Left renal pelvis (tissue), 4 donors: ENCODE data around the gene PRSS57. TPM values are rescaled to one million over a fixed set of nuclear protein-coding genes. Genes with fewer than 3 reads are reported as not detected.

Experiments
- DNase-seq, 4 donors: peaks; one replicate each; pipeline ENCODE4 v3.0.0-alpha.2; 2013; ENCODE audit warnings: low read depth in 4 of 4, low spot score in 3 of 4
- polyA plus RNA-seq, 4 donors: library from polyadenylated mRNA; unstranded; fragments of 120-200 nt; gene quantifications; one replicate each; pipeline ENCODE4 v1.2.1, GENCODE V29; 2013; ENCODE audit not compliant: insufficient read length in 4 of 4

Gene PRSS57
- polyA plus RNA-seq, 4 donors: 0.22 to 0.46 (median 0.23) TPM; not detected in 1

DNA sequence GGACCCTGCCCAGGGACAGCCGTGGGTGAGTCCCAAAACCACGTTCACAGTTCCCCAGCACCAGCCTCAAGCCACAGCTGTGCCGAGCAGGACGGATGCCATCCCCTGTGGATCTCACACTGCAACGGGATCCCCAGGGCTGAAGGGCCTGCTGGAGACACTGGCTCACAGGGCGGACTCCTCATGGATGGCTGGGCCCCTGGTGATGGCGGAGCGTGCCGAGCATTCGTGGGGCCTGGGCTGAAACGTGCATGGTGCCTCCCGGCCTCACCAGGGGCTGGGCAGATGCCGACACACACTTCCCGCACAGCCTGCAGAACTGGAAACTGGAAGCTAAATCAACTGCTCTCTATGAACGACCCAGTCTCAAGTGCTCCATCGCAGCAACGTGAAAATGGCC lies 41.8 kb downstream of the PRSS57 start:
- no peak for DNase-seq

DNA sequence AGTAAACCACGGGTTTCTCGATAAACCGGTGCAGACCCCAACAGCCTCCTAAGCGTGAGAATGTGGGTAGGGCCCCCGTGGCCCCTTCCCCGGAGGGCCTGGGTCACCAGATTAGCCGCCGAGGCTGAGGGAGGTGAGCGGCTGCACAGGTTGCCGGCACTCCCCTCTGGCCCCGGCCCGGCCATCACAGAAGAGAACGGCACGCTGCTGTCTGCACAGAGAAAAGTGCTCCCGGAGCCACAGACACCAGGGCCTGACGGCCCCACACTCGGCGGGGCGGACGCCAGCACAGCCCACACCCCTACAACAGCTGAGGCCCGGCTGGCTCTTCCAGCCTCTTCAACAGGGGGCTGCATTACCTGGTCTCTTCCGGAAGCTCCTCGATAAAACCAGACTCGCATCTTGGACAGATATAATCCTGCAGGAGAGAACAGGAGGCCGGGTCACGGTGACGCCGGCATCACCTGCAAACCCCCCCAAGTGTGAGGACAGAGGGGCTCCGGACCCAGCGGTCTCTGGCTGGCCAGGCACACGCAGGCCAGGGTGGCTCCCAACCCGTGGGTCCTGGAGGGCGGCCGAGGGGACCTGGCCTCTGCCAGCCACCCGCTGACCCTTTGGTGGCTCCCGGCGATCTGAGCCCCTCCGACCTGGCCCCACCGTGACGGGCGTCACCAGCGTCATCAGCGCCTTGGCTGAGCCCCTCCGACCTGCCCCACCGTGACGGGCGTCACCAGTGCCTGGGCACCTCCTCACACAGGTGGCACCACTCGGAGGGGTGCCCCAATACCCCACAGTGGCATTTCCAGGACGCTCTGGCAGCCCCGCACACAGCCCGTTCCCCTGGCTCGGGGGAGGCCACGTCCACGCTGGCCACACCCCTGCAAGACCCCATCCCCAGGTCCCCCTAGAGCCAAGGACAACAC lies 42.5 kb downstream of the PRSS57 start:
- no peak for DNase-seq

DNA sequence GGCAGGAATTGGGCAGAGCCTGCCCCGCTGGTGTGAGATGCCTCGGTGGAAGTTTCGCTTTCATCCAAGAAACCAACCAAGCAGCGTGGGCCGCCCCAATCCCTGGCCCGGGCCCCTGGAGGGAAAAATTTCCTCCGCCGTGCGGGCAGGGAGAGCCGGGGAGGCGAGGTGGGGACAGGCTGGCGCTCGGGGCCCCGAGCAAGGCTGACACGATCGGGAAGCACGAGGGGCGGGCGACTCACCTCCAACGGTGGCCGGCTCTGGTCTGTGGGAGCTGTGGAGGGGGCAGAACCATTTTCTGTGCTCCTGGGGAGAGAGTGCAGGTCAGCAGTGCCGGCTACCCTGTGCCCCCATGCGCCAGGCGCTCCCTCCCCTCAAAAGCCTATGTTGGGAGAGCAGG lies 43.3 kb downstream of the PRSS57 start:
- DNase-seq: no peak

GRCh38 chr19:651114-651818 lies 44.0 kb downstream of the PRSS57 start:
- DNase-seq: no peak

DNA sequence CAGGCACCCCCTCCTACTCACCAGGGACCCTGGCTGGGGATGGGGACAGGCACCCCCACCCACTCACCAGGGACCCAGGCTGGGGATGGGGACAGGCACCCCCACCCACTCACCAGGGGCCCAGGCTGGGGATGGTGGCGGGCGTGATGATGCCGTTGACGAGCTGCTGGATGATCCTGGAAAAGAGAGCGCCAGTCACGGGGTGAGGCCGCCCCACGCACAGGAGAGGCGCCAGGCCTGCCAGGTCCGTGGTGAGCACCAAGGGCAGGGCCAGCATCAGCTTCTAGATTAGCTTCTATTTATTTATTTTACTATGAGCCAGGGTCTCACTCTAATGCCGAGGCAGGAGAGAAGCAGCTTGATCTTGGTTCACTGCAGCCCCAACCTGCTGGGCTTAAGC lies 45.1 kb downstream of the PRSS57 start:
- no peak for DNase-seq

DNA sequence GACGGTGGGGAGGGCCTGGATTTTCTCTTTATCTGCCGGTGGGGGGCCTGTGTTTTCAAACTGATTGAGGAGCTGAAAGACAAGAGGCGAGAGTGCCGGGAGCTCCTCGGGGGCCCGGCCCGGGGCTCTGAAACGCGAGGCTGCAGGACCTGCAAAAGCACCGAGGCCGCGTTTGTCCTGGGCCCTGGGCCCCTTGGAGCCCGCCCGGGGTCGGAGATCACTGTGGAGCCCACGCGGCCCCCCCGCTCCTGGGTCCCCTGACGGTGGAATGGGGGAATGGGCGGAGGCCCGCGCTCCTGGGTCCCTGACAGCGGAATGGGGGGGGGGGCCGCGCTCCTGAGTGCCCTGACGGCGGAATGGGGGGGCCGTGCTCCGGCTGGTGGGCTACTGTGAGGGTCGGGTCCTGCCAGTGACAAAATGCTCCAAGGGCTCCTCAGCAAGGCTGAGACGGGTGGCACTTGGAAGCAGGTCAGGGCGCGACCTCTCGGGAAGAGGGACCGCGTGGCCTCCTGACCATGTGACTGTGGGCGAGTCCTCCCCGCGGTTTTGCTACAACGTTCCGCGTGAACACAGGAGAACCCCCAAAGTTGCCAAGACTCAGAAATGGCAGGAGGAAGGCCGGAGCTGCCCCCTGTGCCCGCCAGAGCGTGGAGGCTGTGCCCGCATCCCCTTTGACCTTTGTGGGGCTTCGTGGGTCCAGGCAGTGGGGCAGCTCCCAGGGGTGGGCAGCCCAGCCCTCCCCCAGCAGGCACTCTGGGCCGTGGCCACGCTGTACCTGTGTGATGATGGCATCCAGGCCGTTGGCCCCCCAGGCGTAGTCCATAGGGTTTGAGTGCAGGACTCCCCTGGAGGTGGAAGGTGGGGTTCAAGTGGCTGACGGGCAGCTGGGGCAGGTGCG lies 46.1 kb downstream of the PRSS57 start:
- DNase-seq: no peak

DNA sequence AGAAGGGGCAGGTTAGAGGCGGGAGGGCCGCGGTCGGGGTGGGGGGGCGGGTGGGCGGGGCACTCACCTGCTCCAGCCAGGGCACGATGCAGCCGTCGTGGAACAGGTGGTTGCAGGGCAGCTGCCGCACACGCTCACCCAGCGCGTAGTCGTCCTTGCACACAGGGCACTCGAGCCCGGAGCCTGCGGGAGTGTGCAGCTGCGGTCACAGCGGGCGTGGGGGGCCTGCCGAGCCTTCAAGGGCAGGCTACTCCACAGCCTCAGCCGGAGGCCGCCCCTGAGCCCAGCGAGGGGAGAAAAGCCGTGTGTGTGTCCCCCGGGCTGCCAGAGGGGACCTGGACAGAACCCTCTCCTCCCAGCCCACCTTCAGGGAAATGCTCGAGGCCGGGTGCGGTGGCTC lies 46.9 kb downstream of the PRSS57 start:
- DNase-seq: no peak

- no peak for DNase-seq
Observed at GRCh38 chr19:647566-648284, 47.5 kb downstream of the PRSS57 start.

GRCh38 chr19:646779-647565 lies 48.3 kb downstream of the PRSS57 start:
- no peak for DNase-seq

DNA sequence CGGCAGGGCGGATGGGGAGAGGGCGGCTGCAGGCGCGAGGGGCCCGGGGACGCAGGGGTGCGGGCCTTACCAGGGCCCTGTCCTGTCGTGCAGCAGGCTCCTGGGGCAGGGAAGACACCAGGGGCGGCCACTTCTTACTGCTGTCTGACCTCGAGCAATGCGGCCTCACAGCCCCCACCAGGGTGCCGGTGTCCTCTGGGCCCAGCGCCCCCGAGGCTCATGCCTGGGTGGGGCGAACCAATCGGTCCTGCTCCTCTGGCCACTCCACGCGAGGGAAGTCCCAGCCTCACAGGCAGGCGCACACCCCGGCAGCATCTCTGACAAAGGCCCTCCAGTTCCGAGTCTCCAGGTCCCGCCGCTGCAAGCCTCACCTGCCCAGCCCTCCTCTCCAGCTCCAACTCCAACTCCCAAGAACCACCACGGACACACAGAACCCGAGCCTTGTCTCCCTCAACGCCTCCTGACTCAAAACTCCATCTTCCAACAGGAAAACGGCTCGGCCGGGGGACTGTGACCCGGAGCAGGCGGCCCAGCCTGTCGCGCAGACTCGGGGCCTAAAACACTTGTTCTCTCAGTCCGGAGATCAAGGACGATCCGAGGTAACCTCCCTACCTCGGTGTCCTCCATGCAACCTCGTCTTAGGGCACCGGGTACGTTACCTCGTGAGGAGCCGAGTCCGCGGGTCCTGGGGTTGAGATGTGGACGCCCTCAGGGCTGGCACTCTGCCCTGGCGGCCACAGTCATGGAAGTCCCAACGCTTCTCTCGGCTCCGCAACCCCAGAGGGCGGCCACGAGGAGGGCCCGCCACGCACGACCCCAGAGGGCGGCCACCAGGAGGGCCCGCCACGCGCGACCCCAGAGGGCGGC lies 49.1 kb downstream of the PRSS57 start:
- no peak for DNase-seq

DNA sequence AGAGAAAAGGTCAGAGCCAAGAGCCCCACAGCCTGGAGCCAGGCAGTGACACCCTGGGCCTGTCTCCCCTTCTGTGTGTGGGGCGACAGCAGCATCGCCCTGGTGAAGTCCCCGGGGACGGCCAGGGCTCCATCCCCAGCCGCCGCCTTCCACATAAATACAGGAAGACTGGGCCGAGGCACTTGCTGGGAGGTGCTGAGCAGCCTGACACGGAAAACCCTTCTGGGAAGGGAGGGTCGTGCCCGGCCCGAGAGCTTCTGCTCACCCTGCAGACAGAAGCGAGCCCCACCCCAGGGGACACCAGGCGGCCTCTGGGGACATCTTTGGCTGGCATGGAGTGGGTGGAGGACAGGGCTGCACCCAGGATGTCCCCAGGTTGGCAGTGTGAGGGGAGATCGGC lies 50.5 kb downstream of the PRSS57 start:
- no peak for DNase-seq

DNA sequence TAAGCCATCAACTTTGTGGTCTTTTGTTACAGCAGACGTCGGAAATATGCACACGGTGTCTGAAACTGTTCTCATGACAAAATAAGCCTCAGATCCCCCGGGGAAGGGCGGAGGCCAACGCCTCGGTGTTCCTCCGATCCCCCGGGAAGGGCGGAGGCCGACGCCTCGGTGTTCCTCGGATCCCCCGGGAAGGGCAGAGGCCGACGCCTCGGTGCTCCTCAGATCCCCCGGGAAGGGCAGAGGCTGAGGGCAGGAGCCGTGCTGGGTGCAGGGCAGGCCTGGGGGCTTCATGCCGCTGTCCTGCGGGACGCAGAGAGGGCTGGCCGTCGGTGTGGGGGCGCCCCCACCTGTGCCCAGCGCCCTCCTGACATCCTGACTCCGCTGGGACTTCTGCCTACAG lies 50.9 kb downstream of the PRSS57 start:
- DNase-seq: no peak

DNA sequence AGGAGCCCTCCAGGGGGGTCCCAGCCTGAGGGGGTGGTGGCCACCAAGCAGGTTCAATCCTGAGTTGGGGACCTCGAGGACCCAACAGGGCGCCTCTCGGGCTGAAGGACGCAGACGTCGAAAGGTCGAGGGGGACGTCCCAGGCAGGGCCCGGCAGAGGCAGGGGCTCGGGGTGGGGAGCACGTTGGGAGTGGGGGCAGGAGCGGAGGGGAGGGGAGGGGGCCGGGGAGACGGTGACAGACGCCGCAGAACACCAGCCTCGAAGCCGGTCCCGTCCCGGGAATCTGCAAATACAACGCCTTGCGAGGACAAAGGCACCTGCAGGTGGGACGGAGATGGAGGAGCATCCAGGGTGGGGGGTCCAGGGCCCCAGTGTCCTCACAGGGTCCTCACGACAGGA lies 51.5 kb downstream of the PRSS57 start:
- no peak for DNase-seq

- no peak for DNase-seq
Observed at GRCh38 chr19:642767-643727, 52.2 kb downstream of the PRSS57 start.

GRCh38 chr19:641702-642101 lies 53.5 kb downstream of the PRSS57 start:
- no peak for DNase-seq

DNA sequence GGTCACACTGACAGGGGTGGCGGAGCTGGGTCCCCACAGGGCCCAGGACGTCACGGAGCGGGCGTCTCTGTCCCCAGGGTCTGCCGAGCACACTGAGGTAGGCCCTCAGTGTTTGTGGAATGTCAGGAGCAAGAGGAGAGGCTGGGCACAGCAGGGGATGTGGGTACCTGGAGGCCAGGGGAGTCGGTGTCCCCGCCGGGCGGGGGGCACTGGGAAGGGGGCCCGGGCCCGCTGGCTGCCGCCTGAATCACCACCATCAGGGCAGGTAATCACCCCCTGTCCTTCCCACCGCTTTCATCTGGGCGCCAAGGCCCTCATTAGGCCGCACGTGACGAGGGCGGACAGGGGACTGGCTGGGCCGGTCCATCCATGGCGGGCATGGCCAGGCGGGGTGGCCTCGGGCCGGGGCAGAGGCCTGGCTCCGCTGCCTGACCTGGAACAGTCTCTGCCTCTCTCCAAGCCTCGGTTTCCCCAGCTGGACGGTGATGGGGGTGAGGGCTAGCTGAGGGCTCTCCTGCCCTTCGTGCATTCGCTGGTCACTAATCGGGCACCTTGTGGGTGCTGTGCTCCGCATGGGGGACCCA lies 54.6 kb downstream of the PRSS57 start:
- DNase-seq: no peak

DNA sequence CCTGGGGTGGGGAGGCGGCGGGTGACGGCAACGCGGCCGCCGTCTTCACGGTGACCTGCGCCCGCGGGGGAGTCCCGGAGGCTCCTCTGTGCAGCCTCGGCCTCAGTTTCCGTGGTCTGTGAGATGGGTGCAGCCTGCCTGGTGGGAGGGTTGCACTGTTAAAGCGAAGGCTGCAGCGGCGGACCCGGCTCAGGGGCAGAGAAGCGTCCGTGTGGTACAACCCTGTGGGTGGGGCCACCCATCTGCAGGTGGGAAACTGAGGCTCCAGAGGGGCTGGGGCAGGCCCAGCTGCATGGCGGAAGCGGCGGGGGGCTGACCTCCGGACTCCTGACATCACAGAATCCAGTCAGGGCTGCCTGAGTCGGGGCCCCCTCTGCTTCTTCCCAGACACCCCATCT lies 55.1 kb downstream of the PRSS57 start:
- DNase-seq: no peak
